Measurements from ENCODE around the gene SLC17A7.

Gene SLC17A7

DNA sequence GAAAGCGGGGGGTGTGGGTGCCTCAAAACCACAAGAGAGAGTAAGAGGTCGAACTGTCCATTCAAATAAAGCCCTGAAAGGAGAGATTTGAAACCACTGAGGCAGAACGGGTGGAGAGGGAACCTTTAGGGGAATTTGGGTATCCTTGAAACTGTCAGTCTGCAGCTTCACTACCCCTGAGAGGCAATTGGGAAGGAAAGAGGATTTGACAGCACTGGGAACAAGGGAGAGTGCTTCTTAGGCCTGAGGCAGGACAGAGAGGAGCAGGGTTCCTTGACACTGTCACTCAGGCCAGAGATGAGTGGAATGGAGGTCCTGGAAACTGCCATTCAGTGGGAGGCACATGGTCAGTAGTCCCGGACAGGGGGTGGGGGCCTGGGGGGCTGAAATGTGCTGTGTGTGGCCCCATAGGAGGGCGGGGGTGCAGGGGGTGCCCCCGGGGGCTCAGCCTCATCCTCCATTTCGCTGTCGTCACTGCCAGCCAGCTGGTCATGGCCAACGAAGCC is 11.1 kb downstream of the SLC17A7 start:
- Histone ChIP-seq H3K14ac (ENCODE audit: low read length in 2 of 2) (no peak overlapping the region), H3K79me1 (replicated peaks; ENCODE audit: low read length, poor library complexity, severe bottlenecking) (no peaks in the 10 kb centered on the region), H2AK5ac (ENCODE audit: low read length, severe bottlenecking) (no peak overlapping the region), H3K4me2 (ENCODE audit: low read length, poor library complexity, severe bottlenecking) (no peak overlapping the region), H3K36me3 (ENCODE audit: control insufficient read depth in 1 of 2, insufficient read depth in 2 of 2, low read depth in 1 of 2, low read length in 2 of 2) (no peaks in the 10 kb centered on the region), H2BK5ac (ENCODE audit: low read depth, low read length, poor library complexity, severe bottlenecking) (no peak overlapping the region), H3K4me3 (ENCODE audit: insufficient read depth in 1 of 2, low read depth in 1 of 2, low read length in 2 of 2) (no peak overlapping the region), H3K18ac (ENCODE audit: low read depth in 1 of 2, low read length in 2 of 2) (no peak overlapping the region), H3K9me3 (ENCODE audit: control insufficient read depth, low read length) (no peaks in the 10 kb centered on the region), H2AFZ (ENCODE audit: low read depth, low read length) (no peak overlapping the region), H4K91ac (ENCODE audit: low read length) (no peak overlapping the region), H3K4me1 (ENCODE audit: control insufficient read depth, insufficient read depth, low read depth, low read length) (peaks cover 10% of the 10 kb centered on the region), H3K9ac (ENCODE audit: low read length) (no peak overlapping the region), H3K27me3 (ENCODE audit: control insufficient read depth in 1 of 2, insufficient read depth in 1 of 2, low read length in 2 of 2) (peaks cover 69 to 78% of the 10 kb centered on the region in 2 experiments), H2BK12ac (ENCODE audit: low read length in 2 of 2) (no peak overlapping the region), H3K4ac (ENCODE audit: low read depth in 1 of 2, low read length in 2 of 2) (no peak overlapping the region), H3K27ac (ENCODE audit: low read length, poor library complexity, severe bottlenecking) (no peak overlapping the region), H4K8ac (ENCODE audit: low read length) (no peak overlapping the region), H2BK15ac (ENCODE audit: low read depth, poor library complexity, severe bottlenecking) (no peak overlapping the region), H3K23ac (ENCODE audit: low read length in 2 of 2) (no peak overlapping the region), H2BK120ac (ENCODE audit: low read depth, low read length) (no peak overlapping the region)
- 86% methylated on average over 9 of the region's 9 CpGs for WGBS
- no peak for DNase-seq

DNA sequence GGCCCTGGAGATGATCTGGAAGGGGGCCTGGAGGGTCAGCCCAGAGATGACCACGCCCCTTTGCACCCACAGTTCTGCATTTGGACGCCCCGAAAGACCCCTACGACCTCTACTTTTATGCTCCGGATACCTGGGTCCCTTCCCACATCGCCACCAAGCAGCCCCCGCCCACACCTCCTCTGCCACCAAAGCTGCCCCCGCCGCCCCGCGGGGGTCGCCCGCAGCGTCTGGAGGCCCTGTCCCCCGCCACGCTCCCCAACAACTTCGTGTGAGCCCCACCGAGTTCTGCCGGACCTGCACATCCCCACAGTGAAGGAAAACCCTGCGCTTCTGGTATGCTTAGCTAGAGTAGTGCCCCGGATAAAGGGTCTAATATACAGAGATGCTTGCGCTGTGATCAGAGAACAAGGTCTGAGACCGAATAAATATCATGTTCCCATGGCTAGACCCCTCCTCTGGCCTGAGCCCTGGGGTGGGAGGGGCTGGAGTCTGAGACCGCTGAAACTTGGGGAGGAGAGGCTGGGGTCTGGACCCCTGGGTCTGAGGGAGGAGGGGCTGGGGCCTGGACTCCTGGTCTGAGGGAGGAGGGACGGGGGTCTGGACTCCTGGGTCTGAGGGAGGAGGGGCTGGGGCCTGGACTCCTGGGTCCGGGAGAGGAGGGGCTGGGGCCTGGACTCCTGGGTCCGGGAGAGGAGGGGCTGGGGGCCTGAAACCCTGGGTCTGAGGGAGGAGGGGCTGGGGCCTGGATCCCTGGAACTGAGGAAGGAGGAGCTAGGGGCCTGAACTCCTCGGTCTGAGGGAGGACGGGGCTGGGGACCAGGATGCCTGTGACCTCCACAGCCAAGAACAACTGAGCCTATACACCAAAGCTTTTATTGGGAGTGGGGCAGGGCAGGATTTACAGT is 12.5 kb downstream of the SLC17A7 start:
- Histone ChIP-seq H3K18ac (ENCODE audit: low read depth in 1 of 2, low read length in 2 of 2) (no peak overlapping the region), H3K27ac (ENCODE audit: low read length, poor library complexity, severe bottlenecking) (no peak overlapping the region), H2AK5ac (ENCODE audit: low read length, severe bottlenecking) (no peak overlapping the region), H4K8ac (ENCODE audit: low read length) (no peak overlapping the region), H3K9me3 (ENCODE audit: control insufficient read depth, low read length) (no peaks in the 10 kb centered on the region), H3K27me3 (ENCODE audit: control insufficient read depth in 1 of 2, insufficient read depth in 1 of 2, low read length in 2 of 2) (peaks cover 79 to 92% of the 10 kb centered on the region in 2 experiments), H2BK15ac (ENCODE audit: low read depth, poor library complexity, severe bottlenecking) (no peak overlapping the region), H3K79me1 (replicated peaks; ENCODE audit: low read length, poor library complexity, severe bottlenecking) (no peaks in the 10 kb centered on the region), H3K23ac (ENCODE audit: low read length in 2 of 2) (no peak overlapping the region), H2BK120ac (ENCODE audit: low read depth, low read length) (no peak overlapping the region), H3K4me2 (ENCODE audit: low read length, poor library complexity, severe bottlenecking) (peak overlapping the region; percentile 64), H3K14ac (ENCODE audit: low read length in 2 of 2) (no peak overlapping the region), H2BK12ac (ENCODE audit: low read length in 2 of 2) (no peak overlapping the region), H2BK5ac (ENCODE audit: low read depth, low read length, poor library complexity, severe bottlenecking) (no peak overlapping the region), H3K36me3 (ENCODE audit: control insufficient read depth in 1 of 2, insufficient read depth in 2 of 2, low read depth in 1 of 2, low read length in 2 of 2) (no peaks in the 10 kb centered on the region), H3K9ac (ENCODE audit: low read length) (no peak overlapping the region), H3K4me1 (ENCODE audit: control insufficient read depth, insufficient read depth, low read depth, low read length) (peaks cover 10% of the 10 kb centered on the region), H3K4ac (ENCODE audit: low read depth in 1 of 2, low read length in 2 of 2) (no peak overlapping the region), H3K4me3 (ENCODE audit: insufficient read depth in 1 of 2, low read depth in 1 of 2, low read length in 2 of 2) (no peak overlapping the region), H4K91ac (ENCODE audit: low read length) (no peak overlapping the region), H2AFZ (ENCODE audit: low read depth, low read length) (no peak overlapping the region)
- WGBS, result 25% methylated on average over 27 of the region's 29 CpGs
- DNase-seq, result no peak

DNA sequence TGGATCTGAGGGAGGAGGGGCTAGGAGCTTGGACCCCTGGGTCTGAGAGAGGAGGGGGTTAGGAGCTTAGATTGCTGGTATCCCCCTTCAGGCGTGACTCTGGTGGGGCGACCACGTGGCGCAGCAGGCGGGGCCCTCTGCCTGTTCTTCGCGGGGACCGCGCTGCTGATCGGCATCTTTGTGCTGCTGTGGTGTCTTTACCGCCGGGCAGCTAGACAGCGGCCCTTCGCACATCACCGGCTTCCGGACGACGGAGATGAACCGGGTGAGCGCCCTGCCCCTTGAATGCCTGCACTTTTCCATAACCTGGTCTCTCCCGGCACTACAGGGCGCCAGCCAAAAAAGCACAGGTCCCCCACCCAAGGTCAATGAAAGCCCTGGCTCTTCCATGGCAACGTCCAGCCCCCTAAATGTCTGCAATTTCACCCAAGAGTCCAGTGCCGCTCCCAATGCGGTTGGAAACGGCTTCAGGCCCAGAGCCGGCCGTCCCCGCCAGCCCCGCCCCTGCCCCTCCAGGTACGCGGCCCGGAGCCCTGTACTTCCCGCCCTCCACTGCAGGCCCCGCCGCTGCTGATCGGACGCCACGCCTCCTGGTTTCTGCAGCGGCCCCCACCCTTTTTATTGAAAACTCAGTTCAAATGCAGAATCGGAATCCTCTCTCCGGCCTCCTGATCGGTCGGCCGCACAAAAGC is 13.3 kb downstream of the SLC17A7 start:
- Histone ChIP-seq H3K27ac (ENCODE audit: low read length, poor library complexity, severe bottlenecking) (no peak overlapping the region), H3K79me1 (replicated peaks; ENCODE audit: low read length, poor library complexity, severe bottlenecking) (no peaks in the 10 kb centered on the region), H2BK12ac (ENCODE audit: low read length in 2 of 2) (no peak overlapping the region), H3K36me3 (ENCODE audit: control insufficient read depth in 1 of 2, insufficient read depth in 2 of 2, low read depth in 1 of 2, low read length in 2 of 2) (no peaks in the 10 kb centered on the region), H3K4me3 (ENCODE audit: insufficient read depth in 1 of 2, low read depth in 1 of 2, low read length in 2 of 2) (no peak overlapping the region), H3K18ac (ENCODE audit: low read depth in 1 of 2, low read length in 2 of 2) (no peak overlapping the region), H3K4me1 (ENCODE audit: control insufficient read depth, insufficient read depth, low read depth, low read length) (peaks cover 14% of the 10 kb centered on the region), H2BK120ac (ENCODE audit: low read depth, low read length) (no peak overlapping the region), H3K14ac (ENCODE audit: low read length in 2 of 2) (no peak overlapping the region), H3K4ac (ENCODE audit: low read depth in 1 of 2, low read length in 2 of 2) (no peak overlapping the region), H3K9me3 (ENCODE audit: control insufficient read depth, low read length) (no peaks in the 10 kb centered on the region), H3K27me3 (ENCODE audit: control insufficient read depth in 1 of 2, insufficient read depth in 1 of 2, low read length in 2 of 2) (peaks cover 81 to 96% of the 10 kb centered on the region in 2 experiments), H2BK5ac (ENCODE audit: low read depth, low read length, poor library complexity, severe bottlenecking) (no peak overlapping the region), H4K8ac (ENCODE audit: low read length) (no peak overlapping the region), H3K4me2 (ENCODE audit: low read length, poor library complexity, severe bottlenecking) (peak overlapping the region; percentile 64), H3K9ac (ENCODE audit: low read length) (no peak overlapping the region), H2BK15ac (ENCODE audit: low read depth, poor library complexity, severe bottlenecking) (no peak overlapping the region), H3K23ac (ENCODE audit: low read length in 2 of 2) (no peak overlapping the region), H2AFZ (ENCODE audit: low read depth, low read length) (no peak overlapping the region), H2AK5ac (ENCODE audit: low read length, severe bottlenecking) (no peak overlapping the region), H4K91ac (ENCODE audit: low read length) (no peak overlapping the region)
- 2% methylated on average over 44 of the region's 45 CpGs for WGBS
- no peak for DNase-seq

DNA sequence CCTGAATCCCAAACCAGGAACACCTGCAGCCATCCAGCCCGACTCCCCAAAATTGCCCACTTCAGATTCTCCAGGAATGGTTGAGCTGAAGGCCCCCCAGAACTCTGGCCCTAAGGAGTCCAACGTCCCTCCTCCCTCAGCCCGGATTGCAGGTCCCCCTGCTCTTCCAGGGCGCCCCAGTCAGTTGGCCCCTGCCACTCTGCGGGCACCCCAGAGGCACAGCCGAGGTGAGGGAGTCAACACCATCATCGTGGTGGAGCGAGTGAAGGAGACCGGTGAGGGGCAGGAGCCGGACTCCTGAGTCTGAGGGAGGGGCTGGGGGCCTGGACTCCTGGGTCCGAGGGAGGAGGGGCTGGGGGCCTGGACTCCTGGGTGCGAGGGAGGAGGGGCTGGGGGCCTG is 14.0 kb downstream of the SLC17A7 start:
- Histone ChIP-seq H3K14ac (ENCODE audit: low read length in 2 of 2) (no peak overlapping the region), H4K91ac (ENCODE audit: low read length) (no peak overlapping the region), H2AK5ac (ENCODE audit: low read length, severe bottlenecking) (no peak overlapping the region), H3K9me3 (ENCODE audit: control insufficient read depth, low read length) (no peaks in the 10 kb centered on the region), H2BK5ac (ENCODE audit: low read depth, low read length, poor library complexity, severe bottlenecking) (no peak overlapping the region), H3K4me2 (ENCODE audit: low read length, poor library complexity, severe bottlenecking) (no peak overlapping the region), H4K8ac (ENCODE audit: low read length) (no peak overlapping the region), H3K4me3 (ENCODE audit: insufficient read depth in 1 of 2, low read depth in 1 of 2, low read length in 2 of 2) (no peak overlapping the region), H3K79me1 (replicated peaks; ENCODE audit: low read length, poor library complexity, severe bottlenecking) (no peaks in the 10 kb centered on the region), H3K36me3 (ENCODE audit: control insufficient read depth in 1 of 2, insufficient read depth in 2 of 2, low read depth in 1 of 2, low read length in 2 of 2) (no peaks in the 10 kb centered on the region), H3K27me3 (ENCODE audit: control insufficient read depth in 1 of 2, insufficient read depth in 1 of 2, low read length in 2 of 2) (peaks cover 88 to 96% of the 10 kb centered on the region in 2 experiments), H3K9ac (ENCODE audit: low read length) (no peak overlapping the region), H3K4ac (ENCODE audit: low read depth in 1 of 2, low read length in 2 of 2) (no peak overlapping the region), H3K4me1 (ENCODE audit: control insufficient read depth, insufficient read depth, low read depth, low read length) (peaks cover 18% of the 10 kb centered on the region), H3K27ac (ENCODE audit: low read length, poor library complexity, severe bottlenecking) (no peak overlapping the region), H2BK120ac (ENCODE audit: low read depth, low read length) (no peak overlapping the region), H3K23ac (ENCODE audit: low read length in 2 of 2) (no peak overlapping the region), H3K18ac (ENCODE audit: low read depth in 1 of 2, low read length in 2 of 2) (no peak overlapping the region), H2BK12ac (ENCODE audit: low read length in 2 of 2) (no peak overlapping the region), H2AFZ (ENCODE audit: low read depth, low read length) (no peak overlapping the region), H2BK15ac (ENCODE audit: low read depth, poor library complexity, severe bottlenecking) (no peak overlapping the region)
- no peak for DNase-seq
- 86% methylated on average over 12 of the region's 12 CpGs for WGBS
